Loucy (cell line): Measurements from ENCODE around the gene EFEMP1.

Experiments used
- EZH2phosphoT487 ChIP-seq: fragments of 200-600 bp; IDR thresholded peaks from 2 replicates; pipeline ENCODE4 v1.6.1; 2018; ENCODE audit warnings: antibody characterized with exemption, mild to moderate bottlenecking, moderate library complexity, borderline replicate concordance
- TF ChIP-seq, protein P1 (sequence below): fragments of 200-600 bp; sonication (generic); conservative IDR thresholded peaks from 2 replicates; pipeline ENCODE4 v1.5.1; 2014; ENCODE audit warnings: mild to moderate bottlenecking, antibody characterized with exemption, low read length

DNA sequence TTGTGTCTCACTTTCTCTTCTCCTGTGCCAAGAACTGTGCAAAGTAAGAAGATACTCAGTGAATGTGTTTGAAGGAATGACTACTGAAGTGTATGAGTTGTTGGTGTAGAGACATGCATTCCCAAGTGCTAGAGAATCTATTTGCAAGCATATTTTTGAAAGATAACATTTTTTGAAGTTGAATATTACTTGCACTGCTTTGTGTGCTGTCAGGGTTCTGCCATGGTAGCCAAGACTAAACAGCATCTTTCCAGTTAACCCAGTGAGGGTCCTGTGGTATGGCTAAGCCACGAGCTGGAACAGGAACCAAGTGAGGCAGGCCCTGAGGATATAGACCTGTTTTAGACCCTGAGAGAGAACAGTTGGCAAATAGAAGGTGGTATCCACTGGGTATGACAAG lies 35.2 kb upstream of the EFEMP1 start:
- TF ChIP-seq, protein P1, sequence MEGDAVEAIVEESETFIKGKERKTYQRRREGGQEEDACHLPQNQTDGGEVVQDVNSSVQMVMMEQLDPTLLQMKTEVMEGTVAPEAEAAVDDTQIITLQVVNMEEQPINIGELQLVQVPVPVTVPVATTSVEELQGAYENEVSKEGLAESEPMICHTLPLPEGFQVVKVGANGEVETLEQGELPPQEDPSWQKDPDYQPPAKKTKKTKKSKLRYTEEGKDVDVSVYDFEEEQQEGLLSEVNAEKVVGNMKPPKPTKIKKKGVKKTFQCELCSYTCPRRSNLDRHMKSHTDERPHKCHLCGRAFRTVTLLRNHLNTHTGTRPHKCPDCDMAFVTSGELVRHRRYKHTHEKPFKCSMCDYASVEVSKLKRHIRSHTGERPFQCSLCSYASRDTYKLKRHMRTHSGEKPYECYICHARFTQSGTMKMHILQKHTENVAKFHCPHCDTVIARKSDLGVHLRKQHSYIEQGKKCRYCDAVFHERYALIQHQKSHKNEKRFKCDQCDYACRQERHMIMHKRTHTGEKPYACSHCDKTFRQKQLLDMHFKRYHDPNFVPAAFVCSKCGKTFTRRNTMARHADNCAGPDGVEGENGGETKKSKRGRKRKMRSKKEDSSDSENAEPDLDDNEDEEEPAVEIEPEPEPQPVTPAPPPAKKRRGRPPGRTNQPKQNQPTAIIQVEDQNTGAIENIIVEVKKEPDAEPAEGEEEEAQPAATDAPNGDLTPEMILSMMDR: no peak
- no peak for TF ChIP-seq EZH2phosphoT487
